ENCODE results near the gene SMYD3.
"Not testable (repeated sequence)": the region's sequence is repeated elsewhere in the genome, so short reads cannot be mapped to it uniquely, and the experiment has no call there.

SMYD3 gene

GRCh38 chr1:246043556-246043955 is 463.5 kb downstream of the SMYD3 start:
- DNase-seq = no peak

GRCh38 chr1:246041360-246041759 is 465.7 kb downstream of the SMYD3 start:
- no peak for DNase-seq

- no peak for DNase-seq
Observed at GRCh38 chr1:246040200-246040890, 466.7 kb downstream of the SMYD3 start.

- DNase-seq = no peak
Observed at GRCh38 chr1:246039584-246039983, 467.5 kb downstream of the SMYD3 start.

- DNase-seq = no peak
Observed at GRCh38 chr1:246037832-246038231, 469.2 kb downstream of the SMYD3 start.

GRCh38 chr1:246036175-246036574 is 470.9 kb downstream of the SMYD3 start:
- DNase-seq = no peak

GRCh38 chr1:246035060-246035541 is 472.0 kb downstream of the SMYD3 start:
- DNase-seq = no peak

GRCh38 chr1:246034630-246035029 is 472.4 kb downstream of the SMYD3 start:
- DNase-seq = no peak

GRCh38 chr1:246032984-246033383 is 474.1 kb downstream of the SMYD3 start:
- no peak for DNase-seq

- DNase-seq = no peak
Observed at GRCh38 chr1:246032031-246032551, 475.0 kb downstream of the SMYD3 start.

GRCh38 chr1:246029616-246030015 is 477.5 kb downstream of the SMYD3 start:
- no peak for DNase-seq

- DNase-seq = not testable (repeated sequence)
Observed at GRCh38 chr1:246024118-246024517, 483.0 kb downstream of the SMYD3 start.

- no peak for DNase-seq
Observed at GRCh38 chr1:246020211-246020954, 486.7 kb downstream of the SMYD3 start.

- DNase-seq = no peak
Observed at GRCh38 chr1:246018146-246018545, 488.9 kb downstream of the SMYD3 start.

GRCh38 chr1:246012341-246012740 is 494.7 kb downstream of the SMYD3 start:
- DNase-seq = peak; percentile 47

- DNase-seq = no peak
Observed at GRCh38 chr1:246010386-246010785, 496.7 kb downstream of the SMYD3 start.

GRCh38 chr1:246008363-246008831 is 498.7 kb downstream of the SMYD3 start:
- no peak for DNase-seq

- no peak for DNase-seq
Observed at GRCh38 chr1:246005067-246005466, 502.0 kb downstream of the SMYD3 start.

GRCh38 chr1:246004301-246004700 is 502.8 kb downstream of the SMYD3 start:
- no peak for DNase-seq

- DNase-seq = no peak
Observed at GRCh38 chr1:246003442-246003730, 503.7 kb downstream of the SMYD3 start.

- peak; percentile 65 for DNase-seq
Observed at GRCh38 chr1:246002725-246003441, 504.2 kb downstream of the SMYD3 start.

GRCh38 chr1:246001837-246002230 is 505.2 kb downstream of the SMYD3 start:
- DNase-seq = no peak

GRCh38 chr1:246001142-246001836 is 505.8 kb downstream of the SMYD3 start:
- DNase-seq = no peak
